Keratinocyte (primary cell): ENCODE data around the gene CIRBP. TPM values are rescaled to one million over a fixed set of nuclear protein-coding genes. Genes with fewer than 3 reads are reported as not detected.

Experiments used
- DNase-seq: peaks from one replicate; pipeline ENCODE4 v3.0.0-alpha.2; 2011; ENCODE audit warnings: low read depth, missing footprints, low spot score
- FAIRE-seq: peaks from 2 replicates; lab custom pipeline; 2011; peaks lifted over from hg19 to GRCh38; lab: Jason Lieb, UNC
- H2AFZ ChIP-seq: 2 replicates; pipeline ENCODE4 v1.6.0; 2012; ENCODE audit warnings: low read length, control low read depth, inconsistent platforms; ENCODE audit not compliant: control insufficient read depth
- H3K27ac ChIP-seq: 2 replicates; pipeline ENCODE4 v1.5.1; 2011; ENCODE audit warnings: low read length; ENCODE audit not compliant: control insufficient read depth, insufficient read depth
- H3K27me3 ChIP-seq: 3 replicates; pipeline ENCODE4 v1.6.0; 2011; ENCODE audit warnings: low read length; ENCODE audit not compliant: control insufficient read depth, insufficient read depth; ENCODE audit errors: extremely low read depth
- H3K36me3 ChIP-seq, 2 experiments: 2 replicates in 1 of 2; 3 replicates in 1 of 2; pipeline ENCODE4 v1.5.1; 2011; ENCODE audit warnings: low read length in 2 of 2, mild to moderate bottlenecking in 1 of 2; ENCODE audit not compliant: control insufficient read depth in 2 of 2, insufficient read depth in 2 of 2; ENCODE audit errors: extremely low read depth in 1 of 2
- H3K4me1 ChIP-seq: 3 replicates; pipeline ENCODE4 v1.5.1; 2011; ENCODE audit warnings: low read length; ENCODE audit not compliant: control insufficient read depth, insufficient read depth; ENCODE audit errors: extremely low read depth
- H3K4me2 ChIP-seq: 3 replicates; pipeline ENCODE4 v1.6.0; 2011; ENCODE audit warnings: low read depth, low read length; ENCODE audit not compliant: control insufficient read depth, insufficient read depth; ENCODE audit errors: extremely low read depth
- H3K4me3 ChIP-seq, 3 experiments: fragments of 200-600 bp in 1 of 3; sonication (generic) in 1 of 3; 2 replicates in 2 of 3; 3 replicates in 1 of 3; pipeline ENCODE4 v1.5.1; 2011 to 2016; ENCODE audit warnings: low read length in 3 of 3, mild to moderate bottlenecking in 3 of 3, control low read depth in 2 of 3, inconsistent platforms in 1 of 3, low read depth in 1 of 3, mixed read lengths in 1 of 3, mixed run types in 1 of 3, moderate library complexity in 1 of 3; ENCODE audit not compliant: control insufficient read depth in 2 of 3, insufficient read depth in 2 of 3; ENCODE audit errors: extremely low read depth in 1 of 3
- H3K79me2 ChIP-seq: 2 replicates; pipeline ENCODE4 v1.6.0; 2012; ENCODE audit warnings: low read length; ENCODE audit not compliant: control insufficient read depth, insufficient read depth
- H3K9ac ChIP-seq: 3 replicates; pipeline ENCODE4 v1.6.0; 2011; ENCODE audit warnings: low read length; ENCODE audit not compliant: control insufficient read depth, insufficient read depth; ENCODE audit errors: extremely low read depth
- H3K9me1 ChIP-seq: 3 replicates; pipeline ENCODE4 v1.6.0; 2011; ENCODE audit warnings: low read length; ENCODE audit not compliant: control insufficient read depth, insufficient read depth; ENCODE audit errors: extremely low read depth
- H3K9me3 ChIP-seq: 2 replicates; pipeline ENCODE4 v1.5.1; 2012; ENCODE audit warnings: low read depth, low read length; ENCODE audit not compliant: control insufficient read depth
- H4K20me1 ChIP-seq: 3 replicates; pipeline ENCODE4 v1.6.0; 2011; ENCODE audit warnings: low read length; ENCODE audit not compliant: control insufficient read depth, insufficient read depth; ENCODE audit errors: extremely low read depth
- EZH2 ChIP-seq: IDR thresholded peaks from one replicate; pipeline ENCODE4 v1.6.1; 2012; ENCODE audit warnings: inconsistent platforms, mild to moderate bottlenecking, low read length, moderate library complexity
- dilution Hi-C: fragments of 300-500 bp; cut with MboI; formaldehyde crosslinking; loops from one replicate; pipeline ENCODE4 v1.7.0; 2020; ENCODE audit warnings: low sequenced_read_pairs; ENCODE audit not compliant: extremely low pct_ligation_motif_present
- polyA plus RNA-seq, 5 experiments: library from polyadenylated mRNA; depleted of rRNA in 3 of 5; stranded (reverse) in 3 of 5; stranded (forward) in 1 of 5; unstranded in 1 of 5; fragments of >200 nt; gene quantifications; 1 replicate in 1 of 5; 2 replicates in 3 of 5; 3 replicates in 1 of 5; pipeline versions ENCODE4 v1.2.1 to v1.2.3, GENCODE V29; 2011 to 2012; ENCODE audit warnings: missing spikeins in 2 of 5, low read depth in 1 of 5, low replicate concordance in 1 of 5
- TF ChIP-seq, protein P1 (sequence below), 3 experiments: IDR thresholded peaks in 1 of 3; conservative IDR thresholded peaks in 1 of 3; optimal IDR thresholded peaks in 1 of 3; 2 replicates in 2 of 3; 3 replicates in 1 of 3; pipeline versions ENCODE3 to v1.5.1; 2011; ENCODE audit warnings: low read length in 3 of 3, mild to moderate bottlenecking in 3 of 3, moderate library complexity in 2 of 3, control low read depth in 1 of 3, inconsistent platforms in 1 of 3; ENCODE audit not compliant: insufficient read depth in 2 of 3; ENCODE audit errors: extremely low read depth in 1 of 3

CIRBP gene
- polyA plus RNA-seq, 1 donor (not counting 4 experiments of a cell fraction or from before 2014, with no cell fraction given) = 113 TPM

DNA sequence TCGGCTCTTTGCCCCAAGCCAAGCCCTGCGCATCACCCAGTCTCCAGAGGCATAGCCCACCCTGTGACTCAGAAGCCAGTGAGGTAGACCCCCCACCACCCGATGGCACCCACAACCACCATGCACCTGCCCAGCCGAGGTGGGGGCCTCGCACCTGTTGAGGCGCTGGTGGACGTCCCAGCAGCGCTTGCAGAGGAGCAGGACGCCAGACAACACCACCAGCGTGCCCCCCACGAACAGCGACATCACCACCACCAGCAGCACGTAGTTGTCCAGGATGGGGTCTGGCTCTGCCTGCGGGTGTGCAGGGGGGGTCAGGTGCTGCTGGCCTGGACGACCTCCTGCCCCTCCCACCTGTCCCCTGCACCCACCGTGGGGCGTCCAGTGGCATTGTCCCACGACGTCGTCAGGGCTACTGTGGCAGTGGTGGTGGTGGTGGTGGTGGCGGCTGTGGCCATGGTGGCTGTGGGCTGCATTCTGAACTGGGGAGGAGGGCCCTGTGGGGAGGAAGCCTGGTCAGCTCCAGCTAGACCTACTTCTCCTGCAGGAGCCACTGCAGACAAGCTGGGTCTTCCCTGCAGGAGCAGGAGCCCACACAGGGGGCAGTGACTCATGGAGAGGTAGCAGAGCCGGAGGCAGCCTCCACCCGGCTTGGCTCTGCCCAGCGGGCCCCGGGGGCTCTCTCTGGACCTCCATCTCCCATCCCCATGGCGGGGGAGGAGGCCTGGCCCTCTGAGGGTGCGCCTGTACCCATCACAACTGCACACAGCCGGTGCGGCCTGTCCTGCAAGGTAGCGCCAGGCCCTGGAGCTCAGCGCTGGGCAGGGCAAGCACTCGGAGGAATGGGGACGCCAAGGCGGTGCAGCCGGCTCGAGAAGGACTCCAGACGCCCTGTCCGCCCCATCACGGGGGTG lies 33.2 kb upstream of the CIRBP start:
- H3K9me1 ChIP-seq = no peaks in the 10 kb centered on the region
- H3K9ac ChIP-seq = no peak overlapping the region
- peak overlapping the region in 2 of 3 experiments; percentile 40 to 84 for H3K4me3 ChIP-seq
- no peaks in the 10 kb centered on the region for H3K79me2 ChIP-seq
- peaks cover 2% of the 10 kb centered on the region for H4K20me1 ChIP-seq
- H3K9me3 ChIP-seq = no peaks in the 10 kb centered on the region
- H2AFZ ChIP-seq = no peak overlapping the region
- TF ChIP-seq, protein P1, sequence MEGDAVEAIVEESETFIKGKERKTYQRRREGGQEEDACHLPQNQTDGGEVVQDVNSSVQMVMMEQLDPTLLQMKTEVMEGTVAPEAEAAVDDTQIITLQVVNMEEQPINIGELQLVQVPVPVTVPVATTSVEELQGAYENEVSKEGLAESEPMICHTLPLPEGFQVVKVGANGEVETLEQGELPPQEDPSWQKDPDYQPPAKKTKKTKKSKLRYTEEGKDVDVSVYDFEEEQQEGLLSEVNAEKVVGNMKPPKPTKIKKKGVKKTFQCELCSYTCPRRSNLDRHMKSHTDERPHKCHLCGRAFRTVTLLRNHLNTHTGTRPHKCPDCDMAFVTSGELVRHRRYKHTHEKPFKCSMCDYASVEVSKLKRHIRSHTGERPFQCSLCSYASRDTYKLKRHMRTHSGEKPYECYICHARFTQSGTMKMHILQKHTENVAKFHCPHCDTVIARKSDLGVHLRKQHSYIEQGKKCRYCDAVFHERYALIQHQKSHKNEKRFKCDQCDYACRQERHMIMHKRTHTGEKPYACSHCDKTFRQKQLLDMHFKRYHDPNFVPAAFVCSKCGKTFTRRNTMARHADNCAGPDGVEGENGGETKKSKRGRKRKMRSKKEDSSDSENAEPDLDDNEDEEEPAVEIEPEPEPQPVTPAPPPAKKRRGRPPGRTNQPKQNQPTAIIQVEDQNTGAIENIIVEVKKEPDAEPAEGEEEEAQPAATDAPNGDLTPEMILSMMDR (optimal IDR thresholded peaks at IDR 0.05 in 1 of 3, IDR thresholded peaks at IDR 0.05 in 1 of 3, conservative IDR thresholded peaks at IDR 0.05 in 1 of 3; ENCODE audit: extremely low read depth in 1 of 3, insufficient read depth in 2 of 3, low read length in 3 of 3) = no peak
- no peak for TF ChIP-seq EZH2
- H3K27me3 ChIP-seq = no peaks in the 10 kb centered on the region
- H3K27ac ChIP-seq = no peak overlapping the region
- FAIRE-seq (no peak), DNase-seq (no peak)
- dilution Hi-C loops = no loop called here
- peak overlapping the region; percentile 73 for H3K4me2 ChIP-seq
- H3K36me3 ChIP-seq = peaks cover 4 to 10% of the 10 kb centered on the region in 2 experiments
- H3K4me1 ChIP-seq = peaks cover 26% of the 10 kb centered on the region

DNA sequence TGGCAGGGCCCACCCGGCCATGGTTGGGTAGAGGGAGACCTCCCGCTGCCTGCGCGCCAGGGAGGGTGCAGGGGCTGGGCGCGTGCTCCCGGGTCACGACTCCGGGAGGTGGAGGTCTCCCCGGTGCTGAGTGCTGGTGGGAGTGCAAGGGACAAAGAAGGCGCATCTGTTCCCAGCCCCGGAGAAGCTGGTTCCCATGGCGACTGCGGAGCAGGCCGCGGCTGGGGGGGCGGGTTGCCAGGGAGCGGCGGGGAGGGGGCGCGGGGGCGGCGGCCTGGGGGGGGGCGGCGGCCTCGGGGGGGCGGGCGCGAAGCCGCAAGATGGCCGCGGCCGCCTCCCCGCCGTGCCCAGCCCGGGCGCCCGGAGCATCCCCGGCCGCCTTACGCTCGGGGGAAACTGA lies 32.6 kb upstream of the CIRBP start:
- no peaks in the 10 kb centered on the region for H3K79me2 ChIP-seq
- peak overlapping the region; percentile 79 for H3K4me2 ChIP-seq
- DNase-seq (no peak), FAIRE-seq (no peak)
- no peaks in the 10 kb centered on the region for H3K9me1 ChIP-seq
- H2AFZ ChIP-seq = no peak overlapping the region
- peaks cover 2% of the 10 kb centered on the region for H4K20me1 ChIP-seq
- H3K36me3 ChIP-seq = peaks cover 4 to 10% of the 10 kb centered on the region in 2 experiments
- H3K27ac ChIP-seq = no peak overlapping the region
- H3K4me1 ChIP-seq = peaks cover 32% of the 10 kb centered on the region
- H3K4me3 ChIP-seq = peak overlapping the region in 2 of 3 experiments; percentile 77 to 84
- no peak overlapping the region for H3K9ac ChIP-seq
- no peaks in the 10 kb centered on the region for H3K27me3 ChIP-seq
- no peaks in the 10 kb centered on the region for H3K9me3 ChIP-seq
- TF ChIP-seq, protein P1 (optimal IDR thresholded peaks at IDR 0.05 in 1 of 3, IDR thresholded peaks at IDR 0.05 in 1 of 3, conservative IDR thresholded peaks at IDR 0.05 in 1 of 3; ENCODE audit: extremely low read depth in 1 of 3, insufficient read depth in 2 of 3, low read length in 3 of 3) = no peak
- TF ChIP-seq EZH2 = no peak
- dilution Hi-C loops = no loop called here
